H9 (cell line): Measurements from ENCODE around the gene RIPK4. TPM values are rescaled to one million over a fixed set of nuclear protein-coding genes. Genes with fewer than 3 reads are reported as not detected.

Experiments
- DNase-seq: peaks from one replicate; pipeline ENCODE4 v3.0.0-alpha.2; 2017
- H2AFZ ChIP-seq: one replicate; pipeline ENCODE4 v1.6.1; 2013; ENCODE audit warnings: mild to moderate bottlenecking, low read length, control low read depth, moderate library complexity
- H2AK5ac ChIP-seq: 2 replicates; pipeline ENCODE4 v1.6.1; 2013; ENCODE audit warnings: low read length, control low read depth, mixed read lengths; ENCODE audit not compliant: insufficient read length
- H2BK120ac ChIP-seq: one replicate; pipeline ENCODE4 v1.6.1; 2013; ENCODE audit warnings: low read depth, mild to moderate bottlenecking, low read length, control low read depth, inconsistent platforms; ENCODE audit not compliant: poor library complexity, severe bottlenecking
- H2BK12ac ChIP-seq: 2 replicates; pipeline ENCODE4 v1.6.1; 2013; ENCODE audit warnings: low read length, control low read depth, mixed read lengths, low read depth; ENCODE audit not compliant: insufficient read length
- H2BK15ac ChIP-seq: 2 replicates; pipeline ENCODE4 v1.6.1; 2013; ENCODE audit warnings: low read depth, low read length, control low read depth
- H2BK20ac ChIP-seq: one replicate; pipeline ENCODE4 v1.6.1; 2013; ENCODE audit warnings: low read depth, mild to moderate bottlenecking, low read length, control low read depth, inconsistent platforms; ENCODE audit not compliant: poor library complexity, severe bottlenecking
- H2BK5ac ChIP-seq: 2 replicates; pipeline ENCODE4 v1.6.1; 2013; ENCODE audit warnings: low read length, control low read depth, mixed read lengths; ENCODE audit not compliant: insufficient read length
- H3K14ac ChIP-seq: 2 replicates; pipeline ENCODE4 v1.6.1; 2013; ENCODE audit warnings: low read length, control low read depth; ENCODE audit not compliant: insufficient read depth
- H3K18ac ChIP-seq: 2 replicates; pipeline ENCODE4 v1.6.1; 2013; ENCODE audit warnings: low read depth, mild to moderate bottlenecking, mixed read lengths, low read length, control low read depth; ENCODE audit not compliant: insufficient read length
- H3K23ac ChIP-seq: 2 replicates; pipeline ENCODE4 v1.6.1; 2013; ENCODE audit warnings: low read length, control low read depth, mixed read lengths, low read depth; ENCODE audit not compliant: insufficient read length
- H3K23me2 ChIP-seq: 2 replicates; pipeline ENCODE4 v1.6.1; 2013; ENCODE audit warnings: low read depth, mild to moderate bottlenecking, mixed read lengths, low read length, control low read depth; ENCODE audit not compliant: insufficient read length, poor library complexity, severe bottlenecking
- H3K27ac ChIP-seq: 2 replicates; pipeline ENCODE4 v1.5.1; 2013; ENCODE audit warnings: low read length, control low read depth, mixed read lengths, low read depth; ENCODE audit not compliant: insufficient read length
- H3K27me3 ChIP-seq: 2 replicates; pipeline ENCODE4 v1.6.1; 2013; ENCODE audit warnings: low read length, control low read depth, inconsistent platforms; ENCODE audit not compliant: insufficient read depth
- H3K4ac ChIP-seq: 2 replicates; pipeline ENCODE4 v1.6.1; 2013; ENCODE audit warnings: low read depth, mild to moderate bottlenecking, control low read depth, inconsistent platforms, low read length, moderate library complexity
- H3K4me1 ChIP-seq: 2 replicates; pipeline ENCODE4 v1.6.1; 2013; ENCODE audit warnings: low read length, control low read depth, inconsistent platforms; ENCODE audit not compliant: insufficient read depth
- H3K4me2 ChIP-seq: 2 replicates; pipeline ENCODE4 v1.6.1; 2013; ENCODE audit warnings: low read length, control low read depth, mixed read lengths; ENCODE audit not compliant: insufficient read length, insufficient read depth
- H3K56ac ChIP-seq: 2 replicates; pipeline ENCODE4 v1.6.1; 2013; ENCODE audit warnings: low read depth, mild to moderate bottlenecking, mixed read lengths, low read length, control low read depth; ENCODE audit not compliant: insufficient read length
- H3K79me1 ChIP-seq: 2 replicates; pipeline ENCODE4 v1.6.1; 2013; ENCODE audit warnings: low read depth, mild to moderate bottlenecking, moderate library complexity, low read length, control low read depth, inconsistent platforms; ENCODE audit not compliant: insufficient read depth, poor library complexity, severe bottlenecking
- H3K79me2 ChIP-seq: 2 replicates; pipeline ENCODE4 v1.6.1; 2013; ENCODE audit warnings: low read length, control low read depth, inconsistent platforms; ENCODE audit not compliant: insufficient read depth
- H3K9ac ChIP-seq: 2 replicates; pipeline ENCODE4 v1.6.1; 2013; ENCODE audit warnings: low read length, control low read depth, mixed read lengths; ENCODE audit not compliant: insufficient read length; ENCODE audit errors: extremely low read depth
- H3K9me3 ChIP-seq: one replicate; pipeline ENCODE4 v1.6.1; 2013; ENCODE audit warnings: low read depth, low read length, inconsistent platforms; ENCODE audit not compliant: control insufficient read depth
- H3T11ph ChIP-seq: one replicate; pipeline ENCODE4 v1.6.1; 2013; ENCODE audit warnings: mild to moderate bottlenecking, low read length, control low read depth, inconsistent platforms
- H4K20me1 ChIP-seq: one replicate; pipeline ENCODE4 v1.6.1; 2013; ENCODE audit not compliant: control insufficient read depth, insufficient read length, insufficient read depth
- H4K5ac ChIP-seq: 2 replicates; pipeline ENCODE4 v1.6.1; 2013; ENCODE audit warnings: low read depth, mild to moderate bottlenecking, mixed read lengths, low read length, control low read depth; ENCODE audit not compliant: insufficient read length
- H4K8ac ChIP-seq: replicated peaks from 2 replicates; pipeline ENCODE4 v1.6.1; 2013; ENCODE audit warnings: low read length, control low read depth, mixed read lengths, low read depth; ENCODE audit not compliant: insufficient read length
- H4K91ac ChIP-seq: 2 replicates; pipeline ENCODE4 v1.6.1; 2013; ENCODE audit warnings: low read depth, mild to moderate bottlenecking, moderate library complexity, mixed read lengths, low read length, control low read depth; ENCODE audit not compliant: insufficient read length
- H3K27ac Mint-ChIP-seq, 3 experiments: 2 replicates in 2 of 3; 3 replicates in 1 of 3; pipeline ENCODE4 v1.8.0; 2020 to 2021; ENCODE audit warnings: mixed read lengths in 3 of 3, mild to moderate bottlenecking in 1 of 3, moderate library complexity in 1 of 3
- H3K27me3 Mint-ChIP-seq: 2 replicates; pipeline ENCODE4 v1.8.0; 2021; ENCODE audit warnings: low read depth, mild to moderate bottlenecking, moderate library complexity, mixed read lengths
- H3K36me3 Mint-ChIP-seq, 3 experiments: 2 replicates in 2 of 3; 3 replicates in 1 of 3; pipeline ENCODE4 v1.8.0; 2020 to 2021; ENCODE audit warnings: low read depth in 3 of 3, mixed read lengths in 3 of 3; ENCODE audit not compliant: insufficient read depth in 1 of 3
- H3K4me1 Mint-ChIP-seq, 2 experiments: 2 replicates each; pipeline ENCODE4 v1.8.0; 2020; ENCODE audit warnings: mixed read lengths in 2 of 2
- H3K4me3 Mint-ChIP-seq, 2 experiments: 2 replicates in 1 of 2; 3 replicates in 1 of 2; pipeline ENCODE4 v1.8.0; 2020 to 2021; ENCODE audit warnings: mild to moderate bottlenecking in 2 of 2, mixed read lengths in 2 of 2, moderate library complexity in 1 of 2
- H3K9me3 Mint-ChIP-seq, 2 experiments: 2 replicates in 1 of 2; 3 replicates in 1 of 2; pipeline ENCODE4 v1.8.0; 2020; ENCODE audit warnings: mild to moderate bottlenecking in 2 of 2, mixed read lengths in 2 of 2, moderate library complexity in 1 of 2
- CTCF ChIP-seq: fragments of 200-600 bp; sonication (generic); conservative IDR thresholded peaks from 3 replicates; pipeline ENCODE4 v1.8.0; 2021; ENCODE audit warnings: antibody characterized with exemption, mild to moderate bottlenecking
- WGBS: extraction: QIAGEN DNeasy Blood & Tissue Kit; methylation state at CpG from one replicate; pipeline ENCODE4 v1.1.7; 2013; ENCODE audit warnings: missing lambda C conversion rate, low lambda C conversion rate, mixed read lengths; ENCODE audit not compliant: insufficient read length; ENCODE audit errors: extremely low coverage; 5-methylcytosine and 5-hydroxymethylcytosine counted together
- total RNA-seq: library from RNA; stranded (reverse); gene quantifications from 2 replicates; pipeline ENCODE4 v1.2.1, GENCODE V29; 2021

Gene RIPK4
- total RNA-seq, 1 experiment from 2014 or later = 2.9 TPM

- WGBS = no CpG with 5 or more reads among the region's 2 CpGs
- Histone ChIP-seq H3K4me1 (no peaks in the 10 kb centered on the region), H3T11ph (no peak overlapping the region)
These were observed 14.2 kb upstream of the RIPK4 start for GRCh38 chr21:41781050-41781410.

More at GRCh38 chr21:41781050-41781410, 14.2 kb upstream of the RIPK4 start:
- Histone ChIP-seq H2AK5ac (no peak overlapping the region), H2BK5ac (no peak overlapping the region), H4K8ac (no peak overlapping the region), H3K79me2 (no peaks in the 10 kb centered on the region), H4K91ac (no peak overlapping the region), H2BK20ac (no peak overlapping the region), H3K56ac (no peak overlapping the region), H3K9ac (no peak overlapping the region), H3K14ac (no peak overlapping the region), H3K4ac (no peak overlapping the region), H3K27me3 (no peaks in the 10 kb centered on the region), H3K9me3 (no peaks in the 10 kb centered on the region), H2BK12ac (no peak overlapping the region), H4K20me1 (no peaks in the 10 kb centered on the region), H2BK120ac (no peak overlapping the region), H3K23me2 (no peaks in the 10 kb centered on the region), H3K4me2 (no peak overlapping the region), H3K27ac (no peak overlapping the region), H2AFZ (no peak overlapping the region), H3K79me1 (no peaks in the 10 kb centered on the region), H3K18ac (no peak overlapping the region), H2BK15ac (no peak overlapping the region), H3K23ac (no peak overlapping the region), H4K5ac (no peak overlapping the region)
- Mint-ChIP-seq H3K36me3 (no peaks in the 10 kb centered on the region), H3K4me1 (peaks cover 19 to 22% of the 10 kb centered on the region in 2 experiments), H3K27me3 (peaks cover 14% of the 10 kb centered on the region), H3K4me3 (no peak overlapping the region), H3K9me3 (no peaks in the 10 kb centered on the region; a peak in 1 of 5 replicates), H3K27ac (no peak overlapping the region)
- TF ChIP-seq CTCF = no peak
- no peak for DNase-seq
